Measurements from ENCODE around the gene KDM4C. TPM values are rescaled to one million over a fixed set of nuclear protein-coding genes. Genes with fewer than 3 reads are reported as not detected.

Gene KDM4C
- total RNA-seq, 2 donors from 2014 or later, result 26.1 to 47.8 TPM

- no peaks in the 10 kb centered on the region for H3K9me3 ChIP-seq
- DNase-seq (ENCODE audit: low spot score) (no peak), ATAC-seq (ENCODE audit: insufficient number of reproducible peaks, low FRiP score, low read depth) (no peak)
- no peak for TF ChIP-seq CTCF (IDR thresholded peaks at IDR 0.05)
- no peak overlapping the region for H3K27ac ChIP-seq
- H3K36me3 ChIP-seq, result no peaks in the 10 kb centered on the region
- H3K4me1 ChIP-seq (ENCODE audit: control insufficient read depth in 1 of 2, low read depth in 2 of 2), result peaks cover 3 to 12% of the 10 kb centered on the region in 2 donors
- H3K4me3 ChIP-seq, result no peak overlapping the region
- no peaks in the 10 kb centered on the region for H3K27me3 ChIP-seq (replicated peaks; ENCODE audit: insufficient read depth)
Observed at GRCh38 chr9:6782345-6782744, 24.6 kb downstream of the KDM4C start.

GRCh38 chr9:6782981-6783380, 25.2 kb downstream of the KDM4C start:
- ATAC-seq (ENCODE audit: insufficient number of reproducible peaks, low FRiP score, low read depth) (no peak), DNase-seq (ENCODE audit: low spot score) (no peak)
- no peak for TF ChIP-seq CTCF (IDR thresholded peaks at IDR 0.05)
- H3K4me1 ChIP-seq (ENCODE audit: control insufficient read depth in 1 of 2, low read depth in 2 of 2), result peaks cover 5 to 17% of the 10 kb centered on the region in 2 donors
- H3K4me3 ChIP-seq, result no peak overlapping the region
- H3K27me3 ChIP-seq (replicated peaks; ENCODE audit: insufficient read depth), result no peaks in the 10 kb centered on the region
- H3K27ac ChIP-seq, result no peak overlapping the region
- H3K9me3 ChIP-seq, result no peaks in the 10 kb centered on the region
- no peaks in the 10 kb centered on the region for H3K36me3 ChIP-seq

- DNase-seq (ENCODE audit: low spot score), result no peak
- no peak for ATAC-seq (ENCODE audit: insufficient number of reproducible peaks, low FRiP score, low read depth)
- peaks cover 6 to 25% of the 10 kb centered on the region in 2 donors for H3K4me1 ChIP-seq (ENCODE audit: control insufficient read depth in 1 of 2, low read depth in 2 of 2)
Observed at GRCh38 chr9:6783753-6784152, 26.0 kb downstream of the KDM4C start.

GRCh38 chr9:6785682-6786081, 27.9 kb downstream of the KDM4C start:
- Histone ChIP-seq H3K4me1 (ENCODE audit: control insufficient read depth in 1 of 2, low read depth in 2 of 2) (peaks cover 6 to 16% of the 10 kb centered on the region in 2 donors), H3K27ac (no peak overlapping the region), H3K27me3 (replicated peaks; ENCODE audit: insufficient read depth) (no peaks in the 10 kb centered on the region), H3K4me3 (no peak overlapping the region), H3K36me3 (no peaks in the 10 kb centered on the region), H3K9me3 (no peaks in the 10 kb centered on the region)
- TF ChIP-seq CTCF (IDR thresholded peaks at IDR 0.05), result no peak
- DNase-seq (ENCODE audit: low spot score), result no peak
- no peak for ATAC-seq (ENCODE audit: insufficient number of reproducible peaks, low FRiP score, low read depth)

More at GRCh38 chr9:6783753-6784152, 26.0 kb downstream of the KDM4C start:
- no peaks in the 10 kb centered on the region for H3K9me3 ChIP-seq
- H3K36me3 ChIP-seq, result no peaks in the 10 kb centered on the region
- no peaks in the 10 kb centered on the region for H3K27me3 ChIP-seq (replicated peaks; ENCODE audit: insufficient read depth)
- no peak for TF ChIP-seq CTCF (IDR thresholded peaks at IDR 0.05)
- no peak overlapping the region for H3K4me3 ChIP-seq
- H3K27ac ChIP-seq, result no peak overlapping the region

GRCh38 chr9:6787793-6788161, 30.0 kb downstream of the KDM4C start:
- Histone ChIP-seq H3K36me3 (no peaks in the 10 kb centered on the region), H3K27me3 (replicated peaks; ENCODE audit: insufficient read depth) (no peaks in the 10 kb centered on the region), H3K9me3 (no peaks in the 10 kb centered on the region), H3K4me3 (no peak overlapping the region), H3K27ac (no peak overlapping the region), H3K4me1 (ENCODE audit: control insufficient read depth in 1 of 2, low read depth in 2 of 2) (peaks cover 2 to 16% of the 10 kb centered on the region in 2 donors)
- ATAC-seq (ENCODE audit: insufficient number of reproducible peaks, low FRiP score, low read depth) (no peak), DNase-seq (ENCODE audit: low spot score) (no peak)
- no peak for TF ChIP-seq CTCF (IDR thresholded peaks at IDR 0.05)

Measured in thoracic aorta (tissue), 2 donors.